Measurements from ENCODE around the gene DBF4B.
"Not testable (repeated sequence)": the region's sequence is repeated elsewhere in the genome, so short reads cannot be mapped to it uniquely, and the experiment has no call there.

Gene DBF4B

DNA sequence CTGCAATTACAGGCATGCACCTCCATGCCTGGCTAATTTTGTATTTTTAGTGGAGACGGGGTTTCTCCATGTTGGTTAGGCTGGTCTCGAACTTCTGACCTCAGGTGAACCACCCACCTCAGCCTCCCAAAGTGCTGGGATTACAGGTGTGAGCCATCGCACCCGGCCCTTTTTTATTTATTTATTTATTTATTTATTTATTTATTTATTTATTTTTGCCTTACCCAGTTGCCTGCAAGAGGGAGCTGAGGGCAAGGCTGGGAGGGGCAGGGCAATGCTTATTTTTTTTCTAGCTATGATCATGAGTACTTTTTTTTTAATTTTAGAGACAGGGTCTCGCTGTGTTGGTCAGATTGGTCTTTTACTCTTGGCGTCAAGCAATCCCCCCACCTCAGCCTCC is 17.7 kb downstream of the DBF4B start:
- DNase-seq (ENCODE audit: low read depth in 2 of 3, low spot score in 2 of 3): not testable (repeated sequence)

DNA sequence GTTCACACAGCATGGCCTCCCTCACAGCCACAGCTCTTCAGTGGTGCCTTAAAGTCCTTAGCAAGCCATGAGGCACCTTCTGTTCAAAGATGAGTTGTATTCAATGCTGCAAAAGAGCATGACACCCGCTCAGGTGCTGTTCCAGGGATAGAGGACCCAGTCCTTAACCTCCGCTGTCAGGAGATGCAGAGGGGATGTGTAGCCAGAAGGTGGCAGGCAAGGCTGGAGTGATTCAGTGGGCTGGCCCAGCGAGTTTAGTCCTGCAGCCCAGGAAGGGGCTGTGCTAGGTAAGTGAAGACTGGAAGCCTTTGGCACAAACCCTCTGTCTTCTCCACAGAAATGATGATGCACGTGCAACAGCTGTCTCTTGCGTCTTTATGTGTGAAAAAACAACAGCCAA is 25.3 kb downstream of the DBF4B start:
- no peak for DNase-seq (ENCODE audit: low read depth in 2 of 3, low spot score in 2 of 3)

DNA sequence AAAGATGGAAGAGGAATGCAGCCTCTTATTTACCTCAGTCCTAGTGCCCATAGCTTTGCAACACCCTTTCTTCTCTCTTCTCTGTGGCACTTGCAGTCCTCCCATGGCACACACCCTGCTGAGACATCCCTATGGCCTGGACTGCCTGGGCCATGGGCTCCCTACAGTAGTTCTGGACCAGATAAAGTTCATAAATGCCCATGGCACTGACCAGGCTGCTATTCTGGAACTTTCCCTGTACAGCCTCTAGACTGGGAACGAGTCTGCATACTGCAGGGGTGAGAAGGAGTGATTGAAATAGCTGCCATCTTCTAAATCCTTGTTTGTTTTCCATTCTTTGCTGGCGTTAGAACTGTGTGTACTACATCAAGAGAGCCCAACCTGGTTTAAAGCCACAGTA is 25.8 kb downstream of the DBF4B start:
- no peak for DNase-seq (ENCODE audit: low read depth in 2 of 3, low spot score in 2 of 3)

DNA sequence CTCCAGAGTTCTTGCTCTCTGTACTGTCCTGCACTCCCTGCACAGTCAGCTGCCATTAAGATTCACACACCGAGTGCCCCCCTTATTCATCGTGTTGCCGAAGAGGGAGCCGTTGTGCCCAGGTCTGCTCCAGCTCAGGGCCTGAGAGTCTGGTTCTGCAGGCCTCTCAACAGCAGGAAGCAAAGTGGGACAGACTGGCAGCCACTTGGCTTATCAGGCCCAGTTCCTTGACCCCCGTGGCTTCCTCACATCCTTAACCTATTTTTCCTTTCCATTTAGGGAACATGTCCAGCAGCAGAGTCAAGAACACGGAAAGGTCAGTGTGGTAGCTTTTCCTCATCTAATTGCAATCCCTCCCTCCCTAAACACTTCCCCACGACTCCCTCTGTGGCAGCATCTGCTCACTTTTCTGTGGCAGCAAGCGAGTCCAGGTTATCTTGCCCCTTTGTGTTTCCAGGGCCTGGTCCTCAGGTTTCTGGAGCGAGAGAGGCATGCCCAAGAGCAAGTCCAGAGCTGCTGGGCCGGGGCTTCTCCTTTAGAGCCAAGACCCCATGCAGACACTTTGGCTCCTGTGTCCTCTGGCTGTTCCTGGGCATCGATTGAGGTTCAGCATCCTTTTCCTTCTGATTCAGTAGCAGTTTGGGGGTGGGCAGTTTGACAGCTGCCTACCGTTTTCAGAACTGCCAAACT is 28.2 kb downstream of the DBF4B start:
- DNase-seq (ENCODE audit: low read depth in 2 of 3, low spot score in 2 of 3): no peak

DNA sequence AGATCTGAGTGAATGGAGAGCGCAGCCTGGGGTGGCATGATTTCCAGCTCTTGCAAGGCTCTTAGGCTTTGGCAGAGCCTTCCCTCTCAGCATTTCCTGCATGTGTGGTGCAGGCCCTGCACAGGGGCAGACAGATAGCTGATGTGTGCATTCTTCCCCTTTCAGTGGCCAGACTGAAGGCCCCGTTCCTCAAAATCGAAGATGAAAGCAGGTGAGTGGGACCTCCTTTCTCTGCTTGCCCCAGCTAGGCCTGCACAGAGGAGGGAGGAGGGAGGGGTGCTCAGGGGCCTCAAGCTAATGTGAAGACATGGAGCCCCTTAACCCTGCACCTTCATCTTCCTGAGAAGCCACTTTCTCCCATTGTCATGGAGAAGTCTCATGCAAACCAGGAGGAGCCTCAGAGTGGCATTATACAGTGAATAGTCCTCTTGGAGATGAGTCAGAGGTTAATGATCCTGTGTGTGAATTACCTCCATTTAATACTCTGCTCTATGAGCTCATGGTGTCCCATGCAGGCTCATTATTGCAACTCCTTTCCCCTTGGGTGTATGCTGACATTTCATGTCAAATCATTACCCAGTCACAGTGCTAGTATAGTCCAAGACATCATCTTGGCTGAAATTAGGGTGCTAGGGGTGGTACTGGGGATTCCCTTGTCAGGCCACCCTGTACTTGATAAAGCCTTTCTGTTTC is 29.9 kb downstream of the DBF4B start:
- DNase-seq (ENCODE audit: low read depth in 2 of 3, low spot score in 2 of 3): no peak

DNA sequence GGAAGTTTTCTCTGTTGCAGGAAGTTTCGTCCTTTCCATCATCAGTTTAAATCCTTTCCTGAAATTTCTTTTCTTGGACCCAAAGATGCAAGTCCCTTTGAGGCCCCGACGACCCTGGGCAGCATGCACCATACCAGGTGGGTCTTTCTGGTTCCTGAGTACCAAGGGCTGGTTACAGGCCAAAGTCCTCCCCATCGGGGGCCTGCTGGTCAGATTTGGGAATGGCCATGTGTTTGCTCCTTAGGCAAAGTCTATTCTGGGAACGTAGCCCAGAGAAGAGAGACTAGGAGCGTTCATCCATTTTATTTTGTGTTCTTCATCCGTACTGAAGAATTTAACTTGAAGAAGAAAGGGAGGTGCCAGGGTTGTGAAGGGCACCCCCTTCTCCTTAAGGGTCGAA is 32.9 kb downstream of the DBF4B start:
- DNase-seq (ENCODE audit: low read depth in 2 of 3, low spot score in 2 of 3): no peak

DNA sequence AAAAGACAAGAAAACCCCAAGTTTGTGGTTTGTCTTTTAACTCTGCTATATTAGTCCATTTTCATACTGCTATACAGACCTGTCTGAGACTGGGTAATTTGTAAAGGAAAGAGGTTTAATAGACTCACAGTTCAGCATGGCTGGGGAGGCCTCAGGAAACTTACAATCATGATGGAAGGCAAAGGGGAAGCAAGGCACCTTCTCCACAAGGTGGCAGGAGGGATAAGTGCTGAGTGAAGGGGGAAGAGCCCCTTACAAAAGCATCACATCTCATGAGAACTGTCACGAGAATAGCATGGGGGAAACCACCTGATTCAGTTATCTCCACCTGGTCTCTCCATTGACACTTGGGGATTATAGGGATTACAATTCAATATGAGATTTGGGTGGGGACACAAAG is 36.8 kb downstream of the DBF4B start:
- DNase-seq (ENCODE audit: low read depth in 2 of 3, low spot score in 2 of 3): no peak

DNA sequence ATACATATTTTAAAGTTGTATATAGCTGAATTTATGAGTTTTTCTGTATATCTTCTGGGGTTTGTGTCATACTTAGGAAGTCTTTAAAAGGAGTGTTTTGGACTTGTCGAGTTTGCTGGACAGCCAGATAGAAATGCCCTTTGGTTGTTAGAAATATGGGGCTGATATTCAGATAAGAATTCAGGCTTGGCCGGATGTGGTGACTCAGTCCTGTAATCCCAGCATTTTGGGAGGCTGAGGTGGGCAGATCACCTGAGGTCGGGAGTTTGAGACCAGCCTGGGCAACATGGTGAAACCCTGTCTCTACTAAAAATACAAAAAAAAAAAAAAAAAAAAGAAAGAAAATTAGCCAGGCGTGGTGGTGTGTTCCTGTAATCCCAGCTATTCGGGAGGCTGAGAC is 37.3 kb downstream of the DBF4B start:
- not testable (repeated sequence) for DNase-seq (ENCODE audit: low read depth in 2 of 3, low spot score in 2 of 3)

DNA sequence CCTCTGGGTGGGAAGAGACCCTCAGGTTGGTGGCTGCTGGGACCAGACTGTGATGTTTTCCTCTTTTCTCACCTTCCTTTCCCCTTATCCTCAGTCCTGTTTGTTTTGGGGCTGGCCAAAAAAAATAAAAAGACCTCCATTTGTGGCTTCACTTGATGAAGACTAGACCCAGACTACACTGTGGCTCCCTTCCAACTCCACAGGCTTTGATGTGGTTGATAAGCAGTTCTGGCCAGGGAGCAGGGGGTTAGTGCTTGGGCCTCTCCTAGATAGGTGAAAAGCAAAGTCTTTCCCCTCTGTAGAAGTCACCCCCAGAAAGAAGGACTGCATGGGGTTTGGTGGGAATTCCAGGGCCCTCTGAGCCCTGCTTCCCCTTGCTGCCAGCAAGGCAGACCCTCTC is 39.1 kb downstream of the DBF4B start:
- DNase-seq (ENCODE audit: low read depth in 2 of 3, low spot score in 2 of 3): no peak

DNA sequence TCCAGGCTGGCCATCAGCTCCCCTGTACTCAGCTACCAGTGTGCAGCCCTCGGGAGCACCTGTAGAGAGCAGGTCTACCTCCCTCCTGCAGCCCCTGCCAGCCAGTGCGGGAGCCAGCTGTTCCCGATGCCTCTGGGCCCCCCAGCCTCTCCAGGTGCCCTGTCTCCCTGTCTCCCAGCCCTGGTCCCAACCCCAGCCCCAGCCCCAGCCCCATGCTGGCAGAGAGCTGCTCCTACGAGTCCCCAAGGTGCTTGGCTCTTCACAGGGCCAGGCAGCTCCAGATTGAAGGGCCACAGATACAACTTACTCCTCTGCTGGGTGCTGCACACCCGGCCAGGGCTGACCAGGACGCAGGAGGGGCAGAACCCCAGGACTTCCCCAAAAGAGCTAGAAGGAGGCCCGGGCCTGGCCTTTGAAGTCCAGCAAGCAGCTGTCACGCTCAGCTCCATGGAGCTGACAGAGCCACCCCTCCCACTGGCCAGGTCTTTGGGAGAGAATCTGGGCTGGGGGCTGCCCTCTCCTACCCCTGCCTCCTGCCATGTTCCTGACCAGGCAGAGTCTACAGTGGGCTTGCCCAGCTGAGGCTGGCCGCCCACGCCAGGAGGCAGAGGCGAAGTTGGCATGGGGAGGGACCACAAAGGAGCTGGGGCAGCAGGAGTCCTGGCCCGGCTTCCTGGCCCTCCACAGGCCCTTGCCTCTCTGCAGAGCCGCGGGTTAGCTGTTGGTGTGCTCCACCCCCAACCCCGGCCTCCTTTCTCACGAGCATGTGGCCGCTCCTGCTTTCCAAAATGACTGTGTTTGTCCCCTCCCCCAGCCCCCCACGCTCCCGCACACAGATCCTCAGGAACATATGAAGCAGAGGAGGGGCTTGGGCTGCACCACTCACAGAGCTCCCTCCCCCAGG is 40.9 kb downstream of the DBF4B start:
- DNase-seq (ENCODE audit: low read depth in 2 of 3, low spot score in 2 of 3): no peak

DNA sequence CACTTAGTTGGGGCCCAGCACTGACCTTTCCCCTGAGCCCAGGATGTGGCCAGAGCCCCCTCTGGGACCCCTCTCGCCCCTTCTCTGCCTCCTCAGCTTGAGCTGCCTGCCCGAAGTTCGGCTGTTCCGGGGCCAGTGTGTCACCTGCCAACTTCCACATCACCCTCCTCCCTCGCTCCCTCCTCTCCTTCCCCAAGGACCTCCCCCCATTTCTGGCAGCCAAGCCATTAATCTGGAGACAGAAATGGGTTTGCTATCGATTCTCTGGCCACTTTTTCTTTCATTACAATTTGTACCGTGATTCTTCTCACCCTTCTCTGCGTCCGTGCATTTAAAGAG is 41.5 kb downstream of the DBF4B start:
- DNase-seq (ENCODE audit: low read depth in 2 of 3, low spot score in 2 of 3): no peak

DNA sequence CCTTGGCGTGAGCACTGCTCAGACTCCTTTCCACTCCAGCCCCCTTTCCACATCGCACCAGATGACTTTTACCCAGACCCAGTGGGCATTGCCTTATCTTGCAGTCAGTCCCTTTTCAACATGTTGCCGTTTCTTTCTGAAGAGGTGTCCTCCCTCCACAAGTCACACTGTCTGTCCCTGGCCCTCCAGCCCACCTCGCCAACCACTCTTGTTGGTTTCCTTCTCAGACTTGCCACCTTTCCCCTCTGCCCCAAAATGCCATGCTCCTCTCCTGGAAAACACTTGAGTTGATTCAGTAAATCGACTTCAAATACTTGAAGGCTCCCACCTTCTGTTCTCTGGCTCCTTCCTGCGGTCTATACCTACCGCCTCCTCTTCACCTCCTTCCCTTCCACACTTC is 42.9 kb downstream of the DBF4B start:
- DNase-seq (ENCODE audit: low read depth in 2 of 3, low spot score in 2 of 3): no peak

DNA sequence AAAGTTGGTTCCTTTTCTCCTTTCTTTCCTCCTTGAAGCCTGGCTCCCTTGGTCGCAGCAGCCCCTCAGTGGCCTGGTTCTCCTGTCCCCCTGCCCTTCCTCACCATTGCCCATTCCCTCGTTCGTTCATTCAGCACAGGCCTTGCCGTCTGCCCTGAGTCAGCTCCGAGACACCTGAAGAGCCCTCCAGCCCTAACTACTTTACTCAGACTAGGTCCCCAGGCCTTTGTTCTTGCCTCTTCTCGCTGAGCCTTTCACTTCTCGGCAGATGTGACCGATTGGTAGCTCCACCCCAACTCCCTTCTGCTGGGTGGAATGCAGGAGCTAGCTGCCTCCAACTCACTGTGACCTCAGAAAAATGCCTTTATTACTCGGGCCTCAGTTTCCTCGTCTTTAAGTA is 43.3 kb downstream of the DBF4B start:
- no peak for DNase-seq (ENCODE audit: low read depth in 2 of 3, low spot score in 2 of 3)

DNA sequence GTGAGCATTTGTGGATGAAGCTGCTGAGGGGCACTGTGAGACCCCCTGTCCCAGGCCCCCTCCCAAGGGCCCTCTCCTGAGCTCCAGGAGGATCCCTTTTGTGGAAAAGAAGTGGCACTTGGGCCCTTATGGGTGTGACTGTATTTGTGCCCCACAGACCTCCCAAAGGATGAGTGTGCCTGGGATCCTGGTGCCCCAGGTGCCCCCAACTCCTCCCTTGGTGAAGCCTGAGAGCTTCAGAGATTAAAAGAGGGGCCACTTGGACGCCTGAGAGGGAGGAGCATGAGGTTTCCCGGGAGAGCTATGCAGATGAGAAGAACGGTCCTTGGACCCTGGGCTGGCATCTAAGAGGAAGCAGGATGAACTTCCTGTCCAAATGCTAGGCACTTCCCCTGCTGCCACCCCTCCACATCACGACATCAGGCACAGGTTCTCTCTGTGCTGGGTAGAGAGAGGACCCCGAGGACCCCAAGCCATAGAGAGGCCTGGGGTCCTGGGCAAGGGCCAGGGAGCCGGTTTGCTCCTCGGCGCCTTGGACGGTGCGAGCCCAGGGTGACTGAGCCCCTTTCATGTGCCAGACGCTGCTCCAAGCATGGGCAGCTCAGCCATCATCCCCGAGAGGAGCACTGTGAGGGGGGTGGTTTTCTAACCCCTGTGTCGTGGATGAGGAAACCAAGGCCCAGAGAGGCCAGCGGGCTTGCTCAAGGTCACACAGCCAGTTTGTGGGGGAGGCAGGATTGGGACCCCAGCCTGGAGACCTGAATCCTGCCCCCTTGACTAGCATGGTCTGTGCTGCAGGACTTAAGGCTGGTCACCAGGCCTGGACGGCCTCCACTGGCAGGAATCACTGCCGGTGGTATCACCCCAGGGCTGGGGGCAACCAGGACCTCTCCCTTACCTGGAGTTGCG is 44.7 kb downstream of the DBF4B start:
- no peak for DNase-seq (ENCODE audit: low read depth in 2 of 3, low spot score in 2 of 3)

DNA sequence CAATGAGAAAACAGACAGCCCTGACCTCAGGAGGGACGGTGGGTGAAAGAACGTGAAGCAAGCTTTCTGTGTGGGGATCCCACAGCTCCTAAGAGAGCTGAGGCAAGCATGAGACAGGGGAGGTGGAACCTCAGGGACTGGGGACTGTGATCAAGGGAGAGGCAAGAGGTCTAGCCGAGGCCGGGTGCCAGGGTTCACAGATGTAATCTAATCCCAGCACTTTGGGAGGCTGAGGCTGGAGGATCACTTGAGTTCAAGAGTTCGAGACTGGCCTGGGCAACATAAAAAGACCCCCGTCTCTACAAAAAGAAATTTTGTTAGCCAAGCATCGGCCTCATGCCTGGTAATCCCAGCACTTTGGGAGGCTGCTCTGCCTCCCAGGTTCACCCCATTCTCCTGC is 45.8 kb downstream of the DBF4B start:
- DNase-seq (ENCODE audit: low read depth in 2 of 3, low spot score in 2 of 3): no peak

DNA sequence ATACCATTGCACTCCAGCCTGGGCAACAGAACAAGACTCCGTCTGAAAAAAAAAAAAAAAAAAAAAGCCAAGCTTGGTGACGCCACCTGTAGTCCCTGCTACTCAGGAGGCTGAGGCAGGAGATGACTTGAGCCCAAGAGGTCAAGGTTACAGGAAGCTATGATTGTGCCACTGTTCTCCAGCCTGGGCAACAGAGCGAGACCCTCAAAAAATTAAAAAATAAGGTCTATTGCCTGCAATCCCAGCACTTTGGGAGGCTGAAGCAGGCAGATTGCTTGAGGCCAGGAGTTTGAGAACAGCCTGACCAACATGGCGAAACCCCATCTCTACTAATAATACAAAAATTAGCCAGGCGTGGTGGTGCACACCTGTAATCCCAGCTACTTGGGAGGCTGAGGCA is 46.7 kb downstream of the DBF4B start:
- not testable (repeated sequence) for DNase-seq (ENCODE audit: low read depth in 2 of 3, low spot score in 2 of 3)

DNA sequence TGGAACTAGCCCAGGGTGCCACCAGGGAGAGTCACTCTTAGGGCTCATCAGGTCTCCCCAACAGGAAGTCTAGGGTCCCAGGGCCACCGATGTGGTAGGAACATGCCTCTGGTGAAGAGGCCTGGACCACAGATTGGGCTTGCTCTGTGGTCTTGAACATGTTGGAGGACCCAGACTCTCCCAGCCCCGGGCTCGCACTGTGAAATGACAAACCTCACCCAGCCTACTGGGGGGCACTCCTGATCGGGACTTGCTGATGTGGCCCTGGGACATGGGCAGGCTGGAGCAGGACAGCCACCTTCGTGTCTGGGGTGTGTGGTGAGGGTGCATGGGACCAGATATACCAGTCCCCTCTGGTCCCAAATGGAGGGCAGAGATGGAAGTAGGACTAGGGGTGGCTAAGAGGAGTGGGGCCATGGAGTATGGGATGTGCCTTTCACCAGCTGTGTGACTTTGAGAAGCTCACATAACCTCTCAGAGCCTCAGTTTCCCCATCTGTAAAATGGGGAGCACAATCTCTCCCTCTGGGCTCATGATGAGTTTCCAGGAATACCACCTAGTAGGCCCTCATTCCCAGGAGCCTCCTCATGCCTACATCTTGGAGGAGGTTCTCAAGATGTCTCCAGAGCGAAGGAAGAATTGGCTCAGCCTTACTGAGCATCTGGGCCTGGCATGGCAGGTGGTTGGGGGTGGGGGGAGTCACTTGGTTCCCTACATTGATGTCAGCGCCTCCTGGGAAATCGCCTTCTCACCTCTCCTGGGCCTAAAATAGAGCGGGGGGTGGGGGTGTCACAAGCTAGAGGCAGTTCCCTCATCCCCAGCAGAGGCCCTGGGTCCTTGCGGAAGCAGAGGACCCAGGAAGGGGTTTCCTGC is 48.8 kb downstream of the DBF4B start:
- DNase-seq (ENCODE audit: low read depth in 2 of 3, low spot score in 2 of 3): no peak

DNA sequence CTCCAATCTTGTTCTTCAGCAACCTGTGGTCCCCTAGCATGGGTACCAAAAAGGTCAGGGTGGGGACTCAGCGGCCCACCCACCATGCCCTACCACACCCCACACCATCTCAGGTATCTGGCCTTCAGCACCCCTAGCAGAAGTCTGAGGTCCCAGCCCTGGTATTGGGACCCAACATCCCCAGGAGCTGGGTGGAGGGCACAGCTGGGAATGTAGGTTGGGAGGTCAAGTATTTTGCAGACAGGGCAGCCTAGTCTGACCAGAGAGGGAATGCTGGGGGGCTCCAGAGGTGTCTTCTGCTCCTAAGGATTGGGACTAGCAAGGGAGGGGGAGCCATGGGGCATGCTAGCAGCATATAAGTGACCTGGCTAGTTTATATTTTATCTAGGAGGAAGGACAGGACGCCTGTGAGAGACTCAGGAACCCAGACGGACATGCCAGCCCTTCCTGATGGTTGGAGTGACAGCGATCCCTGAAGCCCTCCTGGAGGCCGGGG is 49.5 kb downstream of the DBF4B start:
- DNase-seq (ENCODE audit: low read depth in 2 of 3, low spot score in 2 of 3): no peak

DNA sequence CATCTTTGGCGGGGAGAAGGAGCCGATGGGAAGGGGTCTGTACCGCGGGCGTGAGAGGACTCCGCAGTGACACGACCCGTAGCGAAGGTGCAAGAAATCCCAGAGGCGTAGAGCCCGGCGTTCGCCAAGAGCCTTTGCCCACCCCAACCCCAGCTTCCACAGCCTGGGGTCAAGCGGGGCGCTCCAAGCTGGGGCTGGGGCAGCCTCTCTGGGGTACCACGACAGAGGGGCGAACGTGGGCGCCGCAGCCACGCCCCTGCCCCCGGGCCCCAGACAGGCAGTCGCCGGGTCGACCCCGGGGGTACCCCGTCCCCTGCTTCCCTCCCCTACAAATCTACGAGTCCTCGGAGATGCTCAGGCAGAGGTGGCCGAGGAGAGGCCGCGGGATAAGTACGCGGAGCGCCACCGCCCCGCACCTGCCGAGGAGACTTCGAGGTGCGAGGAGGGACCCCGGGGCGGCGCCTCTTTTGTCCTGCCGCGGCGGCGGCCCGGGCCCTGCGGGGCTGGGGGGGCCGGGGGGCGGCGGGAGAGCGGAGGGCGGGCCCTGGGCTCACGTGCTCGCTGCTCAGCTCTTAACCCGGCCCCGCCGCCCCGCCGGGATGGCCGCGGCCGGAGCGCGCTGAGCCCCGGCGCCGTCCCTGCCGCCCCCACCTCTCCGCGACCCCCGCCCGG is 50.1 kb downstream of the DBF4B start, which contains the start of gene ADAM11:
ADAM11 (plus strand) TSS at position 575 of the 672 bp plus-strand sequence. CDS start 212 bp downstream, outside the sequence.
- no peak for DNase-seq (ENCODE audit: low read depth in 2 of 3, low spot score in 2 of 3)

All from activated CD8-positive, alpha-beta memory T cell treated with anti-CD3 and anti-CD28 coated beads for 48 hours (primary cell).